HepG2 (cell line): ENCODE measurements around the gene TRAP1. TPM values are rescaled to one million over a fixed set of nuclear protein-coding genes. Genes with fewer than 3 reads are reported as not detected.

Experiments used
- CEBPB ChIP-seq: IDR thresholded peaks from 2 replicates; pipeline ENCODE4 v1.6.1; 2011; ENCODE audit warnings: low read depth, low read length, improper control_type of control experiment, borderline replicate concordance
- DBP ChIP-seq: sonication (generic); formaldehyde crosslinking; IDR thresholded peaks from 2 replicates; pipeline ENCODE4 v1.4.0; 2020; ENCODE audit warnings: missing genetic modification reagents; ENCODE audit errors: not compliant biosample characterization
- DNMT3B ChIP-seq: conservative IDR thresholded peaks from 2 replicates; pipeline ENCODE4 v1.6.1; 2016; ENCODE audit warnings: missing biosample characterization, control low read depth
- DR1 ChIP-seq: sonication (generic); formaldehyde crosslinking; IDR thresholded peaks from 2 replicates; pipeline ENCODE4 v1.8.0; 2021; ENCODE audit warnings: mild to moderate bottlenecking, missing genetic modification reagents, inconsistent platforms
- ESRRA ChIP-seq: sonication (generic); formaldehyde crosslinking; IDR thresholded peaks from 2 replicates; pipeline ENCODE4 v1.5.1; 2020; ENCODE audit warnings: mild to moderate bottlenecking, low read depth, missing genetic modification reagents
- HIVEP1 ChIP-seq: sonication (generic); formaldehyde crosslinking; IDR thresholded peaks from 2 replicates; pipeline ENCODE4 v1.4.0; 2020; ENCODE audit warnings: mild to moderate bottlenecking, missing genetic modification reagents
- HOMEZ ChIP-seq: IDR thresholded peaks from 2 replicates; pipeline ENCODE4 v1.6.1; 2016; ENCODE audit warnings: low read depth
- MAFF ChIP-seq: IDR thresholded peaks from 2 replicates; pipeline ENCODE4 v1.6.1; 2011; ENCODE audit warnings: low read depth, low read length, improper control_type of control experiment
- NCOA2 ChIP-seq: sonication (generic); formaldehyde crosslinking; IDR thresholded peaks from 2 replicates; pipeline ENCODE4 v1.8.0; 2022; ENCODE audit warnings: inconsistent platforms
- PAWR ChIP-seq: sonication (generic); formaldehyde crosslinking; IDR thresholded peaks from 2 replicates; pipeline ENCODE4 v1.4.0; 2020; ENCODE audit warnings: missing genetic modification reagents, mild to moderate bottlenecking, borderline replicate concordance
- PPARG ChIP-seq: conservative IDR thresholded peaks from 2 replicates; pipeline ENCODE4 v1.6.1; 2016; ENCODE audit warnings: missing biosample characterization, missing genetic modification reagents
- RFXAP ChIP-seq: sonication (generic); formaldehyde crosslinking; IDR thresholded peaks from 2 replicates; pipeline ENCODE4 v1.4.0; 2020; ENCODE audit warnings: missing genetic modification reagents, borderline replicate concordance
- SAP130 ChIP-seq: IDR thresholded peaks from 2 replicates; pipeline ENCODE4 v1.6.1; 2016; ENCODE audit warnings: low read depth
- SNAI1 ChIP-seq: sonication (generic); formaldehyde crosslinking; IDR thresholded peaks from 2 replicates; pipeline ENCODE4 v1.5.0; 2020; ENCODE audit warnings: mild to moderate bottlenecking, missing genetic modification reagents, borderline replicate concordance
- SNAPC5 ChIP-seq: sonication (generic); formaldehyde crosslinking; IDR thresholded peaks from 2 replicates; pipeline ENCODE4 v1.8.1; 2023; ENCODE audit warnings: mild to moderate bottlenecking, missing genetic modification reagents, borderline replicate concordance
- SP1 ChIP-seq, 2 experiments: fragments of 450-650 bp in 1 of 2; sonication (generic) in 1 of 2; formaldehyde crosslinking in 1 of 2; IDR thresholded peaks; 2 replicates each; pipeline versions ENCODE4 v1.4.0 to v1.6.1; 2016 to 2020; ENCODE audit warnings: missing genetic modification reagents in 1 of 2
- STAT6 ChIP-seq: sonication (generic); formaldehyde crosslinking; IDR thresholded peaks from 2 replicates; pipeline ENCODE4 v1.4.0; 2020; ENCODE audit warnings: missing genetic modification reagents, mild to moderate bottlenecking, borderline replicate concordance
- TBP ChIP-seq: sonication (generic); formaldehyde crosslinking; IDR thresholded peaks from 2 replicates; pipeline ENCODE4 v1.5.0; 2020; ENCODE audit warnings: missing genetic modification reagents
- THAP8 ChIP-seq: sonication (generic); formaldehyde crosslinking; IDR thresholded peaks from 2 replicates; pipeline ENCODE4 v1.5.1; 2020; ENCODE audit warnings: missing genetic modification reagents, mild to moderate bottlenecking, borderline replicate concordance
- ZBTB21 ChIP-seq: sonication (generic); formaldehyde crosslinking; IDR thresholded peaks from 2 replicates; pipeline ENCODE4 v1.4.0; 2020; ENCODE audit warnings: missing genetic modification reagents
- ZFP36L2 ChIP-seq: sonication (generic); formaldehyde crosslinking; IDR thresholded peaks from 2 replicates; pipeline ENCODE4 v1.4.0; 2020; ENCODE audit warnings: missing genetic modification reagents
- ZNF10 ChIP-seq: sonication (generic); formaldehyde crosslinking; IDR thresholded peaks from 2 replicates; pipeline ENCODE4 v1.4.0; 2020; ENCODE audit warnings: mild to moderate bottlenecking, low read depth, missing genetic modification reagents, borderline replicate concordance
- ZNF30 ChIP-seq: sonication (generic); formaldehyde crosslinking; IDR thresholded peaks from 2 replicates; pipeline ENCODE4 v1.5.0; 2020; ENCODE audit warnings: mild to moderate bottlenecking, missing genetic modification reagents
- ZNF678 ChIP-seq: sonication (generic); formaldehyde crosslinking; IDR thresholded peaks from 2 replicates; pipeline ENCODE4 v1.4.0; 2020; ENCODE audit warnings: mild to moderate bottlenecking, missing genetic modification reagents
- polyA plus RNA-seq, 8 experiments: library from polyadenylated mRNA; depleted of rRNA in 3 of 8; stranded (reverse) in 7 of 8; unstranded in 1 of 8; fragments of >200 nt; fragmentation: Illumina TruSeq in 4 of 8; extraction: Trizol in 4 of 8; gene quantifications; 2 replicates each; pipeline versions ENCODE4 v1.2.1 to v1.2.3, GENCODE V29; 2011 to 2016; ENCODE audit warnings: low read depth in 4 of 8, missing spikeins in 1 of 8, mixed read lengths in 1 of 8; ENCODE audit not compliant: insufficient read depth in 1 of 8
- total RNA-seq, 5 experiments: library from RNA; depleted of rRNA; stranded (reverse); fragments of >200 nt; fragmentation: Illumina TruSeq; extraction: Trizol; gene quantifications; 2 replicates each; pipeline ENCODE4 v1.2.3, GENCODE V29; 2016; ENCODE audit warnings: low read depth in 1 of 5

Gene TRAP1
- total and polyA plus RNA-seq, 2 of the 13 experiments (the other 11 are each of a cell fraction or from before 2014, with no cell fraction given): 127 to 240 TPM

- TF ChIP-seq DBP (CRISPR knock-in tag): no peak
- TF ChIP-seq ZNF30 (CRISPR knock-in tag): no peak
- TF ChIP-seq STAT6: peak; percentile 50; the same call in 1 of the 2 replicates
- no peak for TF ChIP-seq TBP (CRISPR knock-in tag)
- no peak for TF ChIP-seq ZNF678 (CRISPR knock-in tag)
- TF ChIP-seq DR1 (CRISPR knock-in tag): no peak
- TF ChIP-seq PAWR (CRISPR knock-in tag): no peak
- no peak for TF ChIP-seq CEBPB
- no peak for TF ChIP-seq RFXAP
- no peak for TF ChIP-seq HIVEP1 (CRISPR knock-in tag)
- no peak for TF ChIP-seq ZBTB21 (CRISPR knock-in tag)
- TF ChIP-seq SAP130 (CRISPR knock-in tag): peak; percentile 89
- peak; percentile 98 for TF ChIP-seq ESRRA
- TF ChIP-seq SNAI1 (CRISPR knock-in tag): no peak
- no peak for TF ChIP-seq SNAPC5 (CRISPR knock-in tag)
- 0 out of 2 replicates have a peak, but pooled peaks have one; percentile 9 for TF ChIP-seq NCOA2
- TF ChIP-seq MAFF: no peak
- no peak for TF ChIP-seq ZNF10 (CRISPR knock-in tag)
- TF ChIP-seq DNMT3B (CRISPR knock-in tag): no peak
- no peak for TF ChIP-seq SP1 (IDR thresholded peaks at IDR 0.05)
- TF ChIP-seq SP1 (CRISPR knock-in tag; IDR thresholded peaks at IDR 0.05): peak; percentile 90
- TF ChIP-seq PPARG (CRISPR knock-in tag): no peak
- 0 out of 2 replicates have a peak, but pooled peaks have one; percentile 24 for TF ChIP-seq HOMEZ (CRISPR knock-in tag)
- TF ChIP-seq ZFP36L2 (CRISPR knock-in tag): 0 out of 2 replicates have a peak, but pooled peaks have one; percentile 18
- no peak; the same call in 1 of the 2 replicates for TF ChIP-seq THAP8 (CRISPR knock-in tag)
These were observed at the start of gene TRAP1 (continued) for GRCh38 chr16:3717235-3718018.
